ENCODE results near the gene PIF1.

The PIF1 gene, protein sequence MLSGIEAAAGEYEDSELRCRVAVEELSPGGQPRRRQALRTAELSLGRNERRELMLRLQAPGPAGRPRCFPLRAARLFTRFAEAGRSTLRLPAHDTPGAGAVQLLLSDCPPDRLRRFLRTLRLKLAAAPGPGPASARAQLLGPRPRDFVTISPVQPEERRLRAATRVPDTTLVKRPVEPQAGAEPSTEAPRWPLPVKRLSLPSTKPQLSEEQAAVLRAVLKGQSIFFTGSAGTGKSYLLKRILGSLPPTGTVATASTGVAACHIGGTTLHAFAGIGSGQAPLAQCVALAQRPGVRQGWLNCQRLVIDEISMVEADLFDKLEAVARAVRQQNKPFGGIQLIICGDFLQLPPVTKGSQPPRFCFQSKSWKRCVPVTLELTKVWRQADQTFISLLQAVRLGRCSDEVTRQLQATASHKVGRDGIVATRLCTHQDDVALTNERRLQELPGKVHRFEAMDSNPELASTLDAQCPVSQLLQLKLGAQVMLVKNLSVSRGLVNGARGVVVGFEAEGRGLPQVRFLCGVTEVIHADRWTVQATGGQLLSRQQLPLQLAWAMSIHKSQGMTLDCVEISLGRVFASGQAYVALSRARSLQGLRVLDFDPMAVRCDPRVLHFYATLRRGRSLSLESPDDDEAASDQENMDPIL

DNA sequence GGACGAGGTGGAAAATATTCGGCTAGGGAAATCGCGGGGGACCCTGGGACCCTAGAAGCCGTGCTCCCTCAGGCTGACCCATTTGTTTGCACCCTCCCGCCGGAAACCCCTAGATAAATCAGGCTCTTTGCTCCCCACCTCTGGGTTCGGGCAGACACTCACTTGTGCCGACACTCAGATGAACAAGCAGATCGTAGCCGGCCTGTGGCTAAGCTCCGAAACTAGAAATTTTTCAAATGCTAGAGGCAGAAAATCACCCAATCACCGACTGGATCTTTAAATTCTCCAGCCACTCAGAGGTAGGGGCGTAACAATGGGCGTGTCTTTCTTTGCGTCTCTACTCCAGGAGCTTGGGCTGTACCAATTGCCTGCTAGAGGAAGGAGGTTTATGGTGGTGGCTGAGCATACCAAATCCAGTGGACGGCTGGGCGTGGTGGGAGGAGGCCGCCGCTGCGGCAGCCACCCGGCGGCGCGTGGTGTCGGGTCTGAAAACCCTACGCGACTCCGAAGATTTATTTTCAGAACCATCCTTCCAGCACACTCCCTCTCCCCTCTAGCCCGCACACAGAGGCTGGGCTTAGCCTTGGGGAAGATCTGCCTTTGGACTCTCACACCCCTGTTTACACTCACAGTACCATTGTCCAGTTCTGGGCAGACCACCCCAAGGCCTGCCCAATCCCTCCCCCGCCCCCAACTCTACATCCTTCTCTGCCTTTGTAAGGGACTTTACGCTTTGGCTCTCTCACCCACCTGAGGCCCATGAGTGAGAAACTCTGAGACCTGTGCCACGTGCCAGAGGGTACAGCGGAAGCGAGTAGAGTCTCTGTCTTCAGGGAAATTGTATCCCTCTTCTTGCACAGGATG is at the start of gene PIF1:
TSS of gene PIF1 (minus strand) at position 217 of the 864 bp plus-strand sequence. CDS start 1,312 bp downstream, outside the sequence.
- Mint-ChIP-seq H3K4me3 (peak within 1 kb of the TSS; percentile 88), H3K4me1 (peaks cover 45% of the 10 kb centered on the region), H3K9me3 (no peaks in the 10 kb centered on the region), H3K27me3 (no peaks in the 10 kb centered on the region), H3K36me3 (peaks cover 17% of the 10 kb centered on the region), H3K27ac (peak within 1 kb of the TSS; percentile 92)
- DNase-seq = peak; percentile 96
- CTCF ChIA-PET = interaction anchor here (1.0 to 1.6 kb wide), 6 partner anchors 10 to 69 kb away, joined by 3 to 8 read pairs (median 4); partner anchors contain the start of gene PLEKHO2

DNA sequence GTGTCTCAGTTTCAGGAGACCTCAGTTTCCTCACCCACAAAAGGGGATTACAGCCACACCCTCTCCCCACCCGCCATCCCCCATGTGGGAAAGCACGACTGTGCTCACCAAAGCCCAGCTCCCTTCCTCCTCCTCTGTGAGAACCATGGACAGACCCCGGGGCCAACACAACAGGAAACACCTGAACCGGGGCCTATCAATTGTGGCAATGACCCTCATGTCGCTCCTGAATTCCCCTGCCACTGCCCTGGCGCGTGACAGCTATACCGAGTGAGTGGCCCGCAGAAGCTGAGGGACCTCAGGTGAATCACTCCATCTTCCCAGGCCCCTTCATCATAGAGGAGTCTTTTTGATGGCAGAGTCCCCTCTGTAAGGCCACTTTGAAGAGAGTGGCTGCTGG is 44.9 kb upstream of the PIF1 start:
- no peaks in the 10 kb centered on the region for H3K9me3 Mint-ChIP-seq
- H3K4me3 Mint-ChIP-seq = no peak overlapping the region
- CTCF ChIA-PET = no interaction called here

DNA sequence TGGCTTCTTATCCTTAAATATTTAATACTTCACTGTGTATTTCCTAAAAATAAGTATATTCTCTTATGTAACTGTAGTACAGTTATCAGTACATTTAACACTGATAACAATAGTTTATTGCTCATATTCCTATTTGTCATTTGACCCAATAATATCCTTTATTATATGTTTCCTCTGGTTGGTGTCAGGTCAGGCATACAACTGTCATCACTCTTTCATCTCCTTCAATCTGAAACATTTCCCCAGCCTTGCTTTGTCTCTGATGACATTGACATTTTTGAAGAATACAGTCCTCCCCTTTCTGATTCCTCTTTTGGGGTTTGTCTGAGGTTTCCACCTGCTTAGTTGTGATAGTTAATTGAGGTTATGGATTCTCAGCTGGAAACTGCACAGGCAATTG is 44.1 kb upstream of the PIF1 start:
- CTCF ChIA-PET = no interaction called here
- H3K9me3 Mint-ChIP-seq = no peaks in the 10 kb centered on the region
- DNase-seq = no peak
- no peaks in the 10 kb centered on the region for H3K27me3 Mint-ChIP-seq
- H3K27ac Mint-ChIP-seq = no peak overlapping the region
- H3K36me3 Mint-ChIP-seq = peaks cover 20% of the 10 kb centered on the region
- no peak overlapping the region for H3K4me3 Mint-ChIP-seq
- H3K4me1 Mint-ChIP-seq = peaks cover 27% of the 10 kb centered on the region

More for the DNA sequence above, 44.9 kb upstream of the PIF1 start:
- DNase-seq = no peak
- peaks cover 28% of the 10 kb centered on the region for H3K4me1 Mint-ChIP-seq
- H3K36me3 Mint-ChIP-seq = peaks cover 17% of the 10 kb centered on the region
- no peaks in the 10 kb centered on the region for H3K27me3 Mint-ChIP-seq
- no peak overlapping the region for H3K27ac Mint-ChIP-seq

DNA sequence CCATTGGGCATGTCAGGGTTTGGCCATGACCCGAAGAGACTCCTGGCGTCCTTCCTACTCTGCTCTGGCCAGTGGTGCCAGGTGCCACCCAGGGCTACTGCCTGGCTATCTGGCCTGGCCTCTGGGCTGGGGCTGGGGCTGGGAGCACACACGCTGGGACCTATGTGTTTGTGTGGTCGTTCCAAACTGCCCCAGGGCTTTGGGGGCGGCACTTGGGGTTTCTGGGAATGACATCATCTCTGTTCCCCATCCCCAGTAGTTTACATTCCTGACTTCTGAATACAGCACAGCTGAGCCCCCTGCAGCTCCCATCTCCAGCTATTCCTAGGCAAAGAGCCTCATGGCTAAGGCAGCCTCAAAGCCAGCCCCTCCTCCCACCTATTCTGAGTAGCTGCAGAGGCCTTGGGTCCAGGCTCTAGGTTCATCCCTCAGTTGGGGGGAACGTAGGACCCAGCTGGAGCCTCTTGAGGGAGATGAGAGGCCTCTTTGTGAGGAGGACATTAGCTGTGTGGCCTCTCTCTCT is 40.6 kb upstream of the PIF1 start:
- no peaks in the 10 kb centered on the region for H3K27me3 Mint-ChIP-seq
- peaks cover 15% of the 10 kb centered on the region for H3K4me1 Mint-ChIP-seq
- no peaks in the 10 kb centered on the region for H3K9me3 Mint-ChIP-seq
- peaks cover 40% of the 10 kb centered on the region for H3K36me3 Mint-ChIP-seq
- CTCF ChIA-PET = interaction anchor here (1.1 to 1.6 kb wide), 2 partner anchors 25 to 55 kb away, joined by 3 to 4 read pairs; no protein-coding TSS in a partner anchor
- no peak for DNase-seq
- no peak overlapping the region for H3K4me3 Mint-ChIP-seq
- H3K27ac Mint-ChIP-seq = no peak overlapping the region

DNA sequence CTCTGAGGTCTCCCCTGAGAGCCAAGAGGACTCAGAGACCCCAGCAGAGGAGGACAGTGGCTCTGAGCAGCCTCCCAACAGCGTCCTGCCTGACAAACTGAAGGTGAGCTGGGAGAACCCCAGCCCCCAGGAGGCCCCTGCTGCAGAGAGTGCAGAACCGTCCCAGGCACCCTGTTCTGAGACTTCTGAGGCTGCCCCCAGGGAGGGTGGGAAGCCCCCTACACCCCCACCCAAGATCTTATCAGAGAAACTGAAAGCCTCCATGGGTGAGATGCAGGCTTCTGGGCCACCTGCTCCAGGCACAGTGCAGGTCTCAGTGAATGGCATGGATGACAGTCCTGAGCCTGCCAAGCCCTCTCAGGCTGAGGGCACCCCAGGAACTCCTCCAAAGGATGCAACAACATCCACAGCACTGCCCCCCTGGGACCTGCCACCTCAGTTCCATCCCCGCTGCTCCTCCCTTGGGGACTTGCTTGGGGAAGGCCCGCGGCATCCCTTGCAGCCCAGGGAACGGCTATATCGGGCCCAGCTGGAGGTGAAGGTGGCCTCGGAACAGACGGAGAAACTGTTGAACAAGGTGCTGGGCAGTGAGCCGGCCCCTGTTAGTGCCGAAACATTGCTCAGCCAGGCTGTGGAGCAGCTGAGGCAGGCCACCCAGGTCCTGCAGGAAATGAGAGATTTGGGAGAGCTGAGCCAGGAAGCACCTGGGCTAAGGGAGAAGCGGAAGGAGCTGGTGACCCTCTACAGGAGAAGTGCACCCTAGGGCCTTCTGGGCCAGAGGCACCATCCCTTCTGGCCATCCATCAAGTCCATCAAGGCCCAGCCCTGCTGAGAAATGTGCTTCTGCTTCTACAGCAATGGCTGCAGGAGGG is 39.9 kb upstream of the PIF1 start:
- Mint-ChIP-seq H3K4me3 (no peak overlapping the region), H3K36me3 (peaks cover 43% of the 10 kb centered on the region), H3K27ac (no peak overlapping the region), H3K4me1 (peaks cover 14% of the 10 kb centered on the region), H3K27me3 (no peaks in the 10 kb centered on the region), H3K9me3 (no peaks in the 10 kb centered on the region)
- CTCF ChIA-PET = interaction anchor here (1.1 to 1.6 kb wide), 2 partner anchors 24 to 54 kb away, joined by 3 to 4 read pairs; no protein-coding TSS in a partner anchor
- no peak for DNase-seq

DNA sequence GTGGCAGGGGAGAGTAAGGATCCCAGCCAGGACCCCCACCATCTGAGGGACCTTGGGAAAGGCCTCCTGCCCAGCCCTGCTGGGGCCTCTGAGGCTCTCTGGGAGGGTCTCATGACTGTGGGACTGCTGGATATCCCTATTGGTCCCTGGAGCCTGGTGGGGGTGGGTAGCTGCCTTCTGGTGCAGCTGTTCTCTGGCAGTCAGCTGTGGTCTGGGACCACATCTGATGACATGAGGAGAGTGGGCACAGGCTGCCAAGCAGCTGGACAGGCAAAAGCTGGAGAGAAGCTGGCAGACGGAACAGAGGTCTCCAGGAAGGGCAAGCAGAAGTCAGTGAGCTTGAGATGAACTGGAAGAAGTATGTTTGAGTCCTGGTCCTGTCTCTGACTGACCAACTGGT is 38.6 kb upstream of the PIF1 start:
- Mint-ChIP-seq H3K4me3 (no peak overlapping the region), H3K27me3 (no peaks in the 10 kb centered on the region), H3K9me3 (no peaks in the 10 kb centered on the region), H3K36me3 (peaks cover 41% of the 10 kb centered on the region), H3K27ac (peak overlapping the region; percentile 56), H3K4me1 (peaks cover 4% of the 10 kb centered on the region)
- CTCF ChIA-PET = no interaction called here
- no peak for DNase-seq

DNA sequence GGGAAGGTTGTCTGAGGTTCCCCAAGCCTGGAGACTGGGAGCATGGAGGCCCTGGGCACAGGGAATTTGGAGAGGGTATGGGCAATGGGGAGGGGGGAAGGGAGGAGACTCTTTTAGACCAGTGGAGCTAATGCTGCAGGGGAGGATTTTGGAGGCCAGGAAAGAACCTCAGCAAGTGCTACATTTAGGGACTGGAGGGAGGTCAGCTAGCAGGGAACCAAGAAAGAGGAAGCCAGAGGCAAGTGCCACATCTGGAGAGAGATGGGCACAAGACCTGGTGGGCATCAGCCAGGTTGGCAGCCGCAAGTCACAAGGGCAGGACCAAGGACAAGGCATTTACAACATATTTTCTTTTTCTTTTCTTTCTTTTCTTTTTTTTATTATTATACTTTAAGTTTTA is 37.0 kb upstream of the PIF1 start:
- H3K9me3 Mint-ChIP-seq = no peaks in the 10 kb centered on the region
- no peak overlapping the region for H3K4me3 Mint-ChIP-seq
- peaks cover 12% of the 10 kb centered on the region for H3K4me1 Mint-ChIP-seq
- CTCF ChIA-PET = interaction anchor here (1.1 kb wide), 1 partner anchor 18 kb away, joined by 3 read pairs; no protein-coding TSS in a partner anchor
- H3K27ac Mint-ChIP-seq = peak overlapping the region; percentile 71
- no peaks in the 10 kb centered on the region for H3K27me3 Mint-ChIP-seq
- DNase-seq = no peak
- H3K36me3 Mint-ChIP-seq = peaks cover 49% of the 10 kb centered on the region

DNA sequence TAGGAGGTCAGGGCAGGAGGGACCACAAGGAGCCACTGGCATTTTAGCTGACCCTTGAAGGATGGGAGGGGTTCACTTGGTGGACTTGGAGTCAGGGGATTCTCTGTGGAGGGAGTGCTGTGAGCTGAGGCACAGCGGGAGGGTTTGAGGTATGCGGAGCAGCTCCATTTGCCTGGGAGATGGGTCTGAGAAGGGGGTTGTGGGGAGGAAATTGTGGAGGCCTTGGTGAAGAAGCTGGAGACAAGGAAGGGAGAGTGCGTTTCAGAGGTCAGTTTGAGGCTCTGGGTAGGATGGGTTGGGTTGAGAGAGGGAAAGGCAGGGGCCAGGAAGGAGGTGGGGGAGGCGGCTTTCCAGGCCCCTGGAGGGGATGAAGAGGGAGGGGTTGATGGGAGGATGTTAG is 36.5 kb upstream of the PIF1 start:
- Mint-ChIP-seq H3K9me3 (no peaks in the 10 kb centered on the region), H3K27ac (peak overlapping the region; percentile 49), H3K27me3 (no peaks in the 10 kb centered on the region), H3K4me1 (peaks cover 17% of the 10 kb centered on the region), H3K36me3 (peaks cover 50% of the 10 kb centered on the region), H3K4me3 (no peak overlapping the region)
- DNase-seq = no peak
- CTCF ChIA-PET = interaction anchor here (1.1 kb wide), 1 partner anchor 19 kb away, joined by 3 read pairs; no protein-coding TSS in a partner anchor

DNA sequence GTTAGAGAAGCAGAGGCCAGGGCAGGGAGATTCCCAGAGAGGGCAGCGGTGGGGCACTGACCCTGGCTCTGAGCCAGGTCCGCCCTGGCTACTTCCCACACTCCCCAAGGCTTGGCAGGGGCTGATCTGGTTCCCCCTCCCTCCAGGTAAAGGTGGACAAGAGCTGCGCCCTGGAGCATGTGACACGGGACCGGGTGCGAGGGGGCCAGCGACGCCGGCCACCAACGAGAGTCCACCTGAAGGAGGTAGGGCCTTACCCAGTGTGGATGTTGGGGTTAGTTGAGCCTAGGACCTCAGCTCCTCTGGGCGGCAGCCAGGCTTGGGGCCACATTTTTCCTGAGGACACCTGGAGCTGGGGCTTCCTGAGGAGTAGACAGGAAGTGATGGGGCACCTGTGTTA is 35.9 kb upstream of the PIF1 start:
- Mint-ChIP-seq H3K27me3 (no peaks in the 10 kb centered on the region), H3K4me1 (peaks cover 20% of the 10 kb centered on the region), H3K36me3 (peaks cover 51% of the 10 kb centered on the region), H3K27ac (no peak overlapping the region), H3K9me3 (no peaks in the 10 kb centered on the region), H3K4me3 (no peak overlapping the region)
- CTCF ChIA-PET = interaction anchor here (1.1 kb wide), 1 partner anchor 19 kb away, joined by 3 read pairs; no protein-coding TSS in a partner anchor
- no peak for DNase-seq

DNA sequence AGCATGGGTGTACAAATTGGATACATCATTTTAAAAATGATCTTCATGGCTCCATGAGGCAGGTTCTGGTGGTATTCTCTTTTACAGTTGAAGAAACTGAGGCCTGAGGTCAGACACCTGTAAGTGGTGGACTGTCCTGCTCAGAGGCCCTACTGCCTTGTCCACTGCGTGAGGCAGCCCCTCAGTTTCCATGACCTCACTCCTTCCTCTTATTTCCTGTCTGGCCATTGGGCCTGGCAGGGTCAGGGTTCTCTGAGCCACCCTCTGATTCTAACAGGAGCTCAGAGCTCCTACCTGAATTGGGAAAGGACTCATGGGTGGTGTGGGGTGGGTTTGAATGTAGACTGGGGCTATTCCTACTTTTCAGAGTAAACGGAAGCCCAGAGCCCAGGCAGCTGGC is 33.8 kb upstream of the PIF1 start:
- Mint-ChIP-seq H3K4me1 (peaks cover 30% of the 10 kb centered on the region), H3K36me3 (peaks cover 62% of the 10 kb centered on the region), H3K4me3 (no peak overlapping the region)

DNA sequence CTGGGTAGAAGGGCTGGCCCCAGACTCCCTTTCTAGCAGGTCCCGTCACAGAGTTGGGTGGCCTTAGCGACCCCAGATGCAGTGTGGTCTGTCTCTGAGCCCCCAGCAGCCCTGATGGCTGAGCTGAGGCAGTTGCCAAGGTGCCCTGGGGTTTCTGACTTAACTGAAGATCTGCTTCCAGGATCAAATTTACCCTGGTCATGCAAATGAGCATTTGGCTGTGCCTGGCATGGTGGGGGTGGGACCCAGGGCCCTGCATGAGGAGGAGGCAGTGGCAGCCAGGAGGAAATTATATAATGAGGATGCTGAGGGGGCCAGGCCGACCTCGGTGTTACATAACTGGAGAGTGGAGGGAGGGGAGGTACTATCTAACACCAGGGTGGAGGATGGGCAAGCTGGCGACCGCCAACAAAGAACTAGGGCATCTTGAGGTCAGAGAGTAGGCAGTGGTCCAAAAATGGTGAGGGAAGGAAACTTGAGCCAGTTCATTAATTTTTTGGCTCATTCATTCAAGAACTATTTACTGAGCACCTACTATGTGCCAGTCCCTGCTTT is 32.7 kb upstream of the PIF1 start:
- peaks cover 63% of the 10 kb centered on the region for H3K36me3 Mint-ChIP-seq
- no peaks in the 10 kb centered on the region for H3K27me3 Mint-ChIP-seq
- H3K27ac Mint-ChIP-seq = no peak overlapping the region
- no peaks in the 10 kb centered on the region for H3K9me3 Mint-ChIP-seq
- DNase-seq = no peak
- CTCF ChIA-PET = interaction anchor here (1.2 to 1.5 kb wide), 2 partner anchors 37 to 50 kb away, joined by 3 to 5 read pairs; no protein-coding TSS in a partner anchor
- no peak overlapping the region for H3K4me3 Mint-ChIP-seq
- peaks cover 30% of the 10 kb centered on the region for H3K4me1 Mint-ChIP-seq

More for the DNA sequence above, 33.8 kb upstream of the PIF1 start:
- no peak for DNase-seq
- H3K27me3 Mint-ChIP-seq = no peaks in the 10 kb centered on the region
- no peak overlapping the region for H3K27ac Mint-ChIP-seq
- H3K9me3 Mint-ChIP-seq = no peaks in the 10 kb centered on the region
- CTCF ChIA-PET = interaction anchor here (0.8 kb wide), 1 partner anchor 8 kb away, joined by 3 read pairs; no protein-coding TSS in a partner anchor

DNA sequence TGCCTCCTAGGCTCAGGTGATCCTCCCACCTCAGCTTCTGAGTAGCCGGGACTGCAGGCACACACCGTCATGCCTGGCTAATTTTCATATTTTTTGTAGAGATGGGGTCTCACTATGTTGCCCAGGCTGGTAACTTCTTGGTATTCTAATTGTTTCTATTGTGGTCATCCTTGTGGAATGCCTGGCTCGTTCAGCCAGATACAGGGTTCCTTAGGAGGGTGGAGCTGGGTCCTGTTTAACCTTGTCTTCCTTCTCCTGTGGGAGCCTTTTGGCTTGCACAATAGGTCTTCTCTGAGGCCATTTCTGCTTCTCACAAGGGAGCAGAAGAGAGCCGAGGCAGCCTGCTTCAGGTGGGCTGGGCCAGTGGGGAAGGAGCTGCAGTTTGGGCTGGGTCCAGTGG is 32.0 kb upstream of the PIF1 start:
- Mint-ChIP-seq H3K4me3 (no peak overlapping the region), H3K27ac (no peak overlapping the region), H3K4me1 (peaks cover 30% of the 10 kb centered on the region), H3K9me3 (no peaks in the 10 kb centered on the region), H3K27me3 (no peaks in the 10 kb centered on the region), H3K36me3 (peaks cover 61% of the 10 kb centered on the region)
- CTCF ChIA-PET = interaction anchor here (1.2 to 1.5 kb wide), 2 partner anchors 38 to 50 kb away, joined by 3 to 5 read pairs; no protein-coding TSS in a partner anchor
- no peak for DNase-seq

Data from activated naive CD4-positive, alpha-beta T cell treated with anti-CD3 and anti-CD28 coated beads, Interleukin-2, amount 10 ng/mL, durations not matched to agents 7 days and 5 days (primary cell).